HG03558 (cell line): Measurements from ENCODE around the gene ATP6V0D1.

Experiments used
- ATAC-seq: cut with Tn5 transposase; IDR thresholded peaks from one replicate; pipeline ENCODE4 v1.9.1; 2021; ENCODE audit warnings: moderate number of reproducible peaks; ENCODE audit not compliant: unreplicated experiment; ENCODE audit errors: extremely low read depth

Gene ATP6V0D1

DNA sequence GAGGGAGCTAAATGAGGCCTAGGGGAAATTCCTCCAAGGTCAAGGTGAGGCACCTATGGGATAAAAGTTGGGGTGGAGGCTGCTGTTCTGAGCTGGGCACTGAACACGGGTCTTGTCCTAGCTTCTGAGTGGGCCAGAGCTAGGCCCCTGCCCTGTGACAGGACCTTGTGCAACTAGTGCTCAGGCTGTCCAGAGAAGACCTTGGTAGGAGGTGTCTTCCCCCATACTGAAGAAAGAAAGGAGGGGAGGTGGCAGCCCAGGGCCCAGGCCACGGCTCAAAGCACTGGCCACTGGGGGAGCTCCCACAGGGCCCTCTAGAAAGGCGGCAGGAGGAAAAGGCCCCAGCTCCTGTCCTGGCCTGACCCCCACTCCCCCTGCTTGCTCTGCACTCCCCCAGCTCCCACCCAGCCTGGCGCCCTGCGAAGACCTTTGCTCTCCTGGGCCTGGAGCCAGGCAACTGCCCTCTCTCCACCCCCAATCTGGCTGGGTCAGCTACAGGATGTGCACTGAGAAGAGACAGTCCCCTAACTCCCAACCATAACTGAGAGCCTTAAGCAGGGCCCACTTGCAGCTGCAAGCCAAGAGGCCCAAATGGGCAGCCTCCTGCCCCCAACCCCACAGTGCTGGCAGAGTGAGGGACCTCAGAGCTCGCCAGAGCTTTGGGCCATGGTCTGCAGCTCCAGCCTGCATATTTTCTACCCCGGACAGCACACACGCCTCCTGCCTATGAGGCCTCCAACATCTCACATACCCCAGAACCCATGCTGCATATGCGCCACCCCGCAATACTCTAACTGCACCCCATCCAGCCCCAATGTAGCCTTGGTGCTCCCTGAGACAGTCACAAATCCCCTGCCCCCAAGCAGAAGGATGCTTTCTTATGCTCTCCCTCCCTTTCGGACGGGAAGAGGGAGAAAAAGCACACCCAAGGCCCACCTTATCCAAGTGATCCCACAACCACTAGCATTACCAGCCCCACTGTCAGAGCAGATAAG lies 34.7 kb downstream of the ATP6V0D1 start:
- ATAC-seq: no peak

GRCh38 chr16:67445441-67445912 lies 35.5 kb downstream of the ATP6V0D1 start:
- no peak for ATAC-seq

- no peak for ATAC-seq
These were observed 35.9 kb downstream of the ATP6V0D1 start for GRCh38 chr16:67445126-67445426.

DNA sequence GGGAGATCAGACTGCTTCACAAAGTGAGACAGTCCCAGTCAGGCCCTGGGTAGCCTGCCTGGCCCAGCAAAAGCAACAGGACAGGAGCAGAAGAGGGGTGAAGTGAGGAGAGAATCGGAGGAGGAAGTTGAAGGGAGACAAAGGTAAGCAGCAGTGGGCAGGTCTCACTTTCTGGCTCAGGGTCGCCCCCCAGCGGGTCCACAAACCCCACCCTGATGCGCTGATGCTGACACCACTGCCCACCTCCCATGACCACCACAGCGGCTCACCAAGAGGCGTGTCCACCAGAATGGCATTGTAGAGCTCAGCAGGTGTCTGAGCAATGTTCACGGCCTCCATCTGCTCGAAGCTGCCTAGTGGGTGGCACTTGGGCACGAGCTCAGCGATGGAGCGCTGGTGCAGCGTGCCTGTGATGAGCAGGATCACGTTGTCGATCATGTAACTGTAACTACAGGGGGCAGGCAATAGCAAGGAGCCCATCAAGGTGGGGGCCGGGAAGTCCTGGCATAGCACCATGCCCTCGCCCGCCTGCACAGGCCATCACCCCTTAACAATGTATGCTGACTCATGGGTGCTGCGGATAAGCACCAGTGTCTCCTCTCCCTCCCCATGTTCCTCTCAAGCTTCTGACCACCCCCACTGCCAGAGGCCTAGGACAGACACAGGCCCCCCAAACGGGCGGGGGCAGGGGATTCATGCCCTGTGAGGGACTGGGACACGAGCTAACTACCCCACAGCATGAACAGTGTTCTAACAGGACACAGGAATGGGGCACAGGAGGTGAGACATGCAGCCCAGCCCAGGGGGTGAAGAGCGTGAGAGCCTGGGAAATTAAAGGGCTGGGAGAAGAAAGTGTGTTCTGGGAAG lies 36.5 kb downstream of the ATP6V0D1 start:
- ATAC-seq: no peak

GRCh38 chr16:67443265-67443664 lies 37.7 kb downstream of the ATP6V0D1 start:
- no peak for ATAC-seq

- no peak for ATAC-seq
These were observed 38.2 kb downstream of the ATP6V0D1 start for GRCh38 chr16:67442581-67443255.

DNA sequence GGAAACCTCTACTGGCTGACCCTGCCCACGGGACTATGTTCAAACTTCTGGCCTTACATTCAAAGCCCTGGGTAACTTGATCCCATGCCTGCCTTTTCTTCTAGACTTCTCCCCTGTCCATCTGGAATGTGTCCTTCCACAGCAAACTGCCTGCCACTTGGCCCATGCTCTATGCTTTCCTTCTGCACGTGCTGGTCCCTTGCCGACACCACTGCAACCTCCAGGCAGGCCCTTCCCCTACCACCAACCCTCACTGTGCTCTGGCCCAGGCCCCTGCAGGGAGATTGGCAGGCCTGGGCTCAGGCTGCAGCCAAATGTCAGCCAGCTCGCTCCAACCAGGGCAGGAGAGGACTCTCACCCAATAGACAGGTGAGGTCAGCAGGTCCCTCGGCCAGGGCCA lies 39.0 kb downstream of the ATP6V0D1 start:
- ATAC-seq: no peak

DNA sequence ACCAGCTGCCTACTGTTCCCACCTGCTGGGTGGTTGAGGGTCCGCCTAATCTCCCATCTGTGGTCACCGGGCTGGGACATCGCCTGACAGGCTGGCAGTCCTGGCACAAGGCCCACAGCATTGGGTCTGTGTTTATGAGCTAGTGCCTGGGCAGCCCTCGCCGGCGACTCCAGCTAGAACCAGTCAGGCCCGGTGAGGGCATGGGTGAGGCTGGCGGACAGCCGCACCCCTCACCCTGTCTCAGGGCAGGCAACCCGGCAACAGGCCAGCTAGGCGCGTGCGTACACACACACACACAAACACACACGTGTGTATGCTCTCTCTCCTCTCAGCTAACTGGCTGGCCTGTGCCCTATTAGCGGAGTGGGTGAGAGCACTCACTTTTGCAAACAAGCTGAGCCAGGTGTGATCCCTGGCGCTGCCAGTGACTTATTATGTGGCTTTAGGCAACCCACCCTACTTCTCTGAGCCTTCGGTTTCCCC lies 39.6 kb downstream of the ATP6V0D1 start:
- no peak for ATAC-seq

- ATAC-seq: no peak
These were observed 42.0 kb downstream of the ATP6V0D1 start for GRCh38 chr16:67438824-67439393.

GRCh38 chr16:67438098-67438791 lies 42.7 kb downstream of the ATP6V0D1 start:
- ATAC-seq: no peak

- ATAC-seq: no peak
These were observed 43.4 kb downstream of the ATP6V0D1 start for GRCh38 chr16:67437513-67437912.

GRCh38 chr16:67436640-67437193 lies 44.2 kb downstream of the ATP6V0D1 start:
- ATAC-seq: no peak

- no peak for ATAC-seq
These were observed 45.2 kb downstream of the ATP6V0D1 start for GRCh38 chr16:67435758-67436164.

DNA sequence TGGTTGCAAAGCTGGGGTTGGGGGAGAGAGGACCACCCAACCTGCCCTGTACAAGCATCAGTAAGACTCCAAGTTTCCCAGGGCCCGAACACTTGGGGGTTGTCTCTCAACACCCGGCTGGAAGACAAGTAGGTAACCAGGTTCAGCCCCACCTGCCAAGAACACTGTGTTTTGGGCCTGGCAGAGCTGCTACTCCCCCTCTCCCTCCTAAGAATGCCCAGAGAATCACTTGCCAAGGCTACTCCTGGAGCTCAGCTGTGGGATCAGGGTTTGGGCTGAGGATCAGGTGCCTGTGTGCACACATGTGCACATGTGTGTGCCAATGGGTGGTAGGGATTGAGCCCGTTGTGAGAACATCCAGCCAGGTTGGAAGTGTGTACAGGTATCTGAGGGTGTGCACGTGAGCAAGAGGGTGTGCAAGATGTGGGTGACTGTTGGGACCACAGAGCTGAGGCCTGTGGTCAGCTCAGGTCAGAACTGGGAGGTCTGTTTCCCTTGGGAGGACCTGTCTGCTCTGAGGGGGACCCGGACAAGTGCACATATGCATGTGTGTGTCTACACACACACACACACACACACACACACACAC lies 47.7 kb downstream of the ATP6V0D1 start:
- ATAC-seq: no peak

GRCh38 chr16:67432506-67432890 lies 48.5 kb downstream of the ATP6V0D1 start:
- no peak for ATAC-seq

DNA sequence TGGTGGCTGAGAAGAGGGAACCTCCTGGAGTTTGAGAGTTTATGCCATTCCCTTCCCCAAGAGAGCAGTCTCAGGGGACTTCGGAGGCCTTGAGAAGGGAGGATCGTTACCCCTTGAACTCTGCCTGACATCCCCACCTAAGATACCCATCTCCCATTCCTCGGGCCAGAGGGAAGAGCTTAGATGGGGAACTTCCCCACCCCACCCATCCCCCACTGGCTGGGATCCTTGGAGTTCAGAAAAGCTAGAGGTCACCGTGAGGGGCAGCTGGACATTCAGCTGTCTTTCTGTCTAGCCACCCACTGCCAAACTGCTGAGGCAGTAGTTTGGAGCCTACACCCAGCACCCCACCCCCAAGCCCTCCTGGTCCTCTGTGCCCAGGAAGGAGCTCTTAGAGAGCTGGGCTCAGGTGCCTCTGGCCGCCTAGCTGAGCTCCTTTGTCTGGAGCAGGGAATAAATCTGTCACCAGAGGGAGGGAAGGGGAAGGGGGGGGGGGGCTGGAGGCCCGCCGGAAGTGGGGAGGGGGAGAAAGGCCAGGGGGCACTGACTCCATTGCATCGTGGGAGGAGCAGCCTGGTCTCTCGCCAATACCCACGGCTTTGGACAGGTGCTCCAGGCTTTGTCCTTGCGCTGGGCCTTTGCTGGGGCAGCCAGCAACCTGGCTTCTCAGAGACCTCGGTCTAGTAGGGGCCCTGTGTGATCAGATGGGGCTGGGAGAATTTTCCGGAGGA lies 49.0 kb downstream of the ATP6V0D1 start:
- no peak for ATAC-seq

GRCh38 chr16:67430977-67431774 lies 49.8 kb downstream of the ATP6V0D1 start, which contains the start of gene HSD11B2:
Gene HSD11B2 (plus strand): TSS chr16:67431121. CDS start chr16:67431249, 128 bp downstream.
- no peak for ATAC-seq
